Omental fat pad (tissue), 4 donors: ENCODE measurements around the gene YRDC. TPM values are rescaled to one million over a fixed set of nuclear protein-coding genes. Genes with fewer than 3 reads are reported as not detected.

Source experiments
- ATAC-seq: fragments of 150-250 bp; one replicate; pipeline ENCODE4 v1.9.1; 2016; ENCODE audit warnings: mild to moderate bottlenecking, moderate library complexity; ENCODE audit not compliant: low FRiP score
- DNase-seq: peaks from one replicate; pipeline ENCODE4 v3.0.0-alpha.2; 2019; ENCODE audit warnings: low spot score
- total RNA-seq, 4 donors: library from RNA; depleted of rRNA; stranded (reverse); fragments of >200 nt; gene quantifications; one replicate each; pipeline ENCODE4 v1.1.0, GENCODE V29; 2016
- TF ChIP-seq, protein P1 (sequence below), 3 donors: fragments of 450-650 bp; IDR thresholded peaks; one replicate each; pipeline ENCODE4 v1.5.1; 2016 to 2017; ENCODE audit warnings: antibody characterized with exemption in 3 of 3, mild to moderate bottlenecking in 3 of 3, moderate library complexity in 2 of 3

The YRDC gene, protein sequence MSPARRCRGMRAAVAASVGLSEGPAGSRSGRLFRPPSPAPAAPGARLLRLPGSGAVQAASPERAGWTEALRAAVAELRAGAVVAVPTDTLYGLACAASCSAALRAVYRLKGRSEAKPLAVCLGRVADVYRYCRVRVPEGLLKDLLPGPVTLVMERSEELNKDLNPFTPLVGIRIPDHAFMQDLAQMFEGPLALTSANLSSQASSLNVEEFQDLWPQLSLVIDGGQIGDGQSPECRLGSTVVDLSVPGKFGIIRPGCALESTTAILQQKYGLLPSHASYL
- total RNA-seq, result 10 to 100 TPM; 14.7 to 28.6 (median 16.0) TPM

DNA sequence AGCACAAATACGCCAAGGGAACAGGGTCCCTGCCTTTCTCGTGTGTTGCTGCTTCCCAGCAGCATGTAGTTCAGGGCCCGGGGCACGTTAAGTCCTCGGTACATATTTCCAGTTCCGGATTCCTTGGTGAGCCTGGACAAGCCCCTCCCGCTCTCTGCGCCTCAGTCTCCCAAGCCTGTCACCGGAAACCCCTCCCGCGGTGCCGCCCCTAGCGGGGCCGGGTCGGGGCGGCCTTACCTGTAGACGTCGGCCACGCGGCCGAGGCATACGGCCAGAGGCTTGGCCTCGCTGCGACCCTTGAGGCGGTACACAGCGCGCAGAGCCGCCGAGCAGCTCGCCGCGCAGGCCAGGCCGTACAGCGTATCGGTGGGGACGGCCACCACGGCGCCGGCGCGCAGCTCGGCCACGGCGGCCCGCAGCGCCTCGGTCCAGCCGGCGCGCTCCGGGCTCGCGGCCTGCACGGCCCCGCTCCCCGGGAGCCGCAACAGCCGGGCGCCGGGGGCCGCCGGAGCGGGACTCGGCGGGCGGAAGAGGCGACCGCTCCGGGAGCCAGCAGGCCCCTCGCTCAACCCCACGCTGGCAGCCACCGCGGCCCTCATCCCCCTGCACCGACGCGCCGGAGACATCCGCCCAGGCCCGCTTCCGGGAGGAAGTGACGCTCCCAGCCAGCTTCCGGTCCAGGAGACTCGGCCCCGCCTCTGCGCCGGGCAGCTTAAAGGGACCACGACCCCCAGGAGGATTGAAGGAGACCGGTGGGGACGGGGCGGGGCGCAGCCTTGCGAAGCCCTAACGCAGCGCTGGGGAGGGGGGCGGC is at the start of gene YRDC, which contains the start of gene C1orf122:
YRDC (minus strand) TSS at position 654 of the 814 bp plus-strand sequence; CDS start at position 626, 28 bp downstream.
C1orf122 (plus strand) TSS at position 236 of the 814 bp plus-strand sequence. CDS start 615 bp downstream, outside the sequence.
- peak; percentile 83 for DNase-seq
- ATAC-seq, result peak; percentile 95
- TF ChIP-seq, protein P1, sequence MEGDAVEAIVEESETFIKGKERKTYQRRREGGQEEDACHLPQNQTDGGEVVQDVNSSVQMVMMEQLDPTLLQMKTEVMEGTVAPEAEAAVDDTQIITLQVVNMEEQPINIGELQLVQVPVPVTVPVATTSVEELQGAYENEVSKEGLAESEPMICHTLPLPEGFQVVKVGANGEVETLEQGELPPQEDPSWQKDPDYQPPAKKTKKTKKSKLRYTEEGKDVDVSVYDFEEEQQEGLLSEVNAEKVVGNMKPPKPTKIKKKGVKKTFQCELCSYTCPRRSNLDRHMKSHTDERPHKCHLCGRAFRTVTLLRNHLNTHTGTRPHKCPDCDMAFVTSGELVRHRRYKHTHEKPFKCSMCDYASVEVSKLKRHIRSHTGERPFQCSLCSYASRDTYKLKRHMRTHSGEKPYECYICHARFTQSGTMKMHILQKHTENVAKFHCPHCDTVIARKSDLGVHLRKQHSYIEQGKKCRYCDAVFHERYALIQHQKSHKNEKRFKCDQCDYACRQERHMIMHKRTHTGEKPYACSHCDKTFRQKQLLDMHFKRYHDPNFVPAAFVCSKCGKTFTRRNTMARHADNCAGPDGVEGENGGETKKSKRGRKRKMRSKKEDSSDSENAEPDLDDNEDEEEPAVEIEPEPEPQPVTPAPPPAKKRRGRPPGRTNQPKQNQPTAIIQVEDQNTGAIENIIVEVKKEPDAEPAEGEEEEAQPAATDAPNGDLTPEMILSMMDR (IDR thresholded peaks at IDR 0.05), result no peak

DNA sequence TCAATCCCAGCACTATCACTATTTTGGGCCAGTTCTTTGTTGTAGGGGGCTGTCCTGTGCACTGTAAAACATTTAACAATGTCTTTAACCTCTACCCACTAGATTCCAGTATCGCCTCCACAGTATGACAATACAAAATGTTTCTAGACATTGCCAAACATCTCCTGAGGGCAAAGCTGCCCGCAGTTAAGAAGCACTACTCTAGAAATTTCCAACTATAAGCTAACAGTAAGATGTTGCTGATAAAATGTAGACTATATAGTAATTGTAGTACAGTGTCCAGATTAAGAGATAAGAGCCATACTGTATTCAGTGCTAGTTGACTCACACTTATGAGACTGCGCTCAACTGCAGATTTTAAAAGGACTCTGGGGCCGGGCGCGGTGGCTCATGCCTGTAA is 46.4 kb upstream of the YRDC start:
- TF ChIP-seq, protein P1 (IDR thresholded peaks at IDR 0.05), result no peak
- no peak for ATAC-seq
- no peak for DNase-seq

DNA sequence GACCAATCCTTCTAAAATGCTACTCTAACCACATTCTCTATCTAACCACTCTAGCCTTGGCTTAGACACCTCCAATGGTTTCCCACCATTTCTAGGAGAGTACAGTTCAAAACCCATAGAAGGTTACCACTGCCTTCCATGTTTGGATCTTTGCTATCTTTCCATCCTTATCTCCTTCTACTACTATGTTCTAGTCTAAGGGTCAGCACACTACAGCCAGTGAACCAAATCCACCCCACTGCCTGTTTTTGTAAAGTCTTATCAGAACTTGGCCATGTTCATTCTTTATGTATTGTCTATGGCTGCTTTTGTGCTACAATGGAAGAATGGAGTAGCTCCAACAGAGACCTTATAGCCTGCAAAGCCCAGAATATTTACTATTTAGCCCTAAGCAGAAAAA is 45.1 kb upstream of the YRDC start:
- TF ChIP-seq, protein P1 (IDR thresholded peaks at IDR 0.05), result no peak
- ATAC-seq (no peak), DNase-seq (no peak)

DNA sequence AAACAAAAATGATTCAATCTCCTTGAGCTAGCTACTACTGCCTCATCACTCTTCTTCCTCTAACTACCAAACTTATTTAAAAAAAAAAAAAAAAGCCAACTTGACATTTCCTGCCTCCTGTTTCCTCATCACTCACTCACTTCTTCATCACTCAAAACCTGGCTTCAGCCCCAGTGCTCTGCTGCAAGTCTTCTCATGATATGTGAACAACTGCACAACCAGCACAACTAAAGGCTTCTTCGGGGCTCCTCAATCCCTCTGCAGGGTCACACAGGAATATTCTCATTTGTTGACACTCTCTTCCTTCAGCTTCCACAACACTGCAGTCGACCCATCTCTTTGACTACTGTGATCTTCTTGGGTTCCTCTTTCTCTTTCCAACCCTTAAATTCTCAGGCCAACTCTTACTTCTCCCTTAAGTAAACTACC is 43.8 kb upstream of the YRDC start:
- TF ChIP-seq, protein P1 (IDR thresholded peaks at IDR 0.05), result no peak
- DNase-seq (no peak), ATAC-seq (no peak)

DNA sequence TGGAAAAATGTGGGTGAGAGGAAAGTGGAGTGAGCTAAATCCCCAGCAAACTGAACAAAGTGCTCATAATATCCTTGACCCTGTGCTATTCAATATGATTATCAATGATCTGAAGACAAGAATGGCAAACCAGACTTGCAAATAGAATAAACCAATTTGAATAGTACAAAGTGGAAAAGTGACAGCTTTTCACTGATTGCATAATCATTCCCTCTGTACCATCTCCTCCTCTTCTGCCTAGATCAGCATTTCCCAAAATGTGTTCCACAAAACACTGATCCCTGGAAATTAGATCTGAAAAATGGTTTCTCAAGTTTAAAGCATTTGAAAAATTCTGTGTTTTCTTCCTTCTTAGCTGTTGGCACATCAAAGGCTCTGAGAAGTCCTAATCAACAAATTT is 43.3 kb upstream of the YRDC start:
- TF ChIP-seq, protein P1 (IDR thresholded peaks at IDR 0.05), result no peak
- DNase-seq (no peak), ATAC-seq (no peak)

DNA sequence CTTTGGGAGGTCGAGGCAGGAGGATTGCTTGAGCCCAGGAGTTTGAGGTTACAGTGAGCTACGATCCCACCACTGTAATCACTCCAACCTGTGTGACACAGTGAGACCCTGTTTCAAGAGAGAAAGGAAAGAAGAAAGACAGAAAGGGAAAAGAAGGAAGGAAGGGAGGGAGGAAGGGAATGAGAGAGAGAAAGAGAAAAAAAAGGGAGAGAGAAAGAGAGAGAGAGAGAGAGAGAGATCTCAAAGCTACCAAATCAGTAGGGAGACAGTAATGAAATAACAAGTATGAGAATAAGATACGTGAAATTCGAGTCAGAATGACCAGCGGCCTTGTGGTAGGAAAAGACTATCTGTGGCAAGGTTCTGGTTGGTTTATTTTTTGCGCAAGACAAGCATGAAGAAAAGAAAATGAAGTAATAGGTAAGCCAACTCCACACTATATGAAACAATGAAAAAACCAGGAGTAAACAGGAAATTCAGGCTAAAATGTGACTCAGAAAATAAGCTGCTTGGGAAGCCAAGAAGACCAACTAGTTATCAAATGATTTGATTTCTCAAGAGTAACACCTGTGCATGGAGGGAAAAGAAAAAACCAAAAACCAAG is 42.4 kb upstream of the YRDC start:
- TF ChIP-seq, protein P1 (IDR thresholded peaks at IDR 0.05), result no peak
- ATAC-seq, result no peak
- DNase-seq, result no peak
